ENCODE data around the gene PRAMEF20. TPM values are rescaled to one million over a fixed set of nuclear protein-coding genes. Genes with fewer than 3 reads are reported as not detected.

The PRAMEF20 gene
- total and polyA plus RNA-seq, 10 donors: 0.09 TPM; not detected in 9

DNA sequence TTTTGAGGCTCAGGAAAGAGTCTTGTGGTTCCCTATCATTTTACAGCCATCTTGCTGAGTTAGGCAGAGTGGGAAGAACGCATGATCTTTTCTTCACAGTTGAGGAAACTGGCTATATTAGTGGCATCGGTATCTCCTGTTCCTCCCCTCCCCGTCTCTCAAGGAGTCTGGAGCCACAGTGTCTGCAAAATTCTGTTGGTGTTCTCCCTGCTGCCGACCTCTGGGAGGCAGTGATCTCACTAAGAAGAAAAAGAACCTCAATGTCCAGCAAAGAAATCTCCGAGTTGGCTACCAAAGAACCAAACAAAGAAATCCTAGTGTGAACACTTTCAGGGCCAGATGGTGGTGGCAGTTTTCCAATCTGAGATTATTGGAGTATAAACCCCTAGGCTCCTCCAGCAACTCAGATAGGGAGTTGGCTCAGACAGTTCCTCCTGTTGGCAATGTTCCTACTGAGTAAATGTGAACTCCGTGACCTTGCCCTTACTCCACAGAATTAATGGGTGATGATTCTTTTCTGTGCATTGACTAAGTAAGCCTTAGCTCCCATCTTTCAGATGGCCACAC, 41.2 kb downstream of the PRAMEF20 start:
- Histone ChIP-seq H3K27ac (no peak overlapping the region), H3K9me3 (peaks cover 0 to 11% (median 0%) of the 10 kb centered on the region in 8 donors), H3K4me3 (no peak overlapping the region), H3K27me3 (replicated peaks in 1 of 7) (peaks cover 0 to 31% (median 0%) of the 10 kb centered on the region in 7 donors), H3K36me3 (no peaks in the 10 kb centered on the region), H3K4me1 (no peaks in the 10 kb centered on the region)
- intact Hi-C loops (cut with DNase I; ENCODE audit: low total_unique reads): no loop called here
- TF ChIP-seq POLR2A (IDR thresholded peaks at IDR 0.05): no peak
- 62 to 76% (median 74%) methylated on average over 6 of the region's 6 CpGs for WGBS, 5 donors
- DNase-seq: no peak

DNA sequence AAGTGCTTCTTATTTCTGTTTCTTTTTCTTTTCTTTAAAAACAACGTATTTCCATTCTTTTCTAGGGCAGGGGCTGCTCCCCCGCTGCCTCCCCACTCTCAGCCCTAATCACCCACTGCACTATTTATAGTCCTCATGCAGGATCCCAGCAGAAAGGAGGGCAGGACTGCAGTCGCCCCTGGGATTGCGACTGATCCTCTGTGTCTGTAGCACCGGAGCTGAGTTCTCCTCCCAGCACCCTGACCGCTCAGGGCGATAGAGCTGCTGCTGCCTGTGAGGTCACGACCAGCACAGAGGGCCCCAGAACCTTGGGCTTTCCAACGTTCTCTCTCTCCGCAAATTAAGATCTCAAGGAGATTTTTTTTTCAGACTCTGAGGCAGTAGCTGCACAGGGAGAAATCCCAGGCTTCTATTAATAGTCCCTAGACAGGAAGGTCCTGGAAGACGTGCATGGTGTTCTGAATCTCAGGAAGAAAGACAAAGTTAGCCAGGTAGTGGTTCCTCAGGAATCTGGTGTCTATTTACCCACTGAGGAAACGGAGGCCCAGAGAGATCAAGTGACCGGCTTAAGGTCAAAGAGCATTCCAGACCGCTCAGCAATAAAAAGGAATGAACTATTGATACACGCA, 46.8 kb downstream of the PRAMEF20 start:
- no peaks in the 10 kb centered on the region for H3K4me1 ChIP-seq
- H3K27me3 ChIP-seq (replicated peaks in 1 of 7): peaks cover 0 to 53% (median 0%) of the 10 kb centered on the region in 7 donors
- TF ChIP-seq, protein P1, sequence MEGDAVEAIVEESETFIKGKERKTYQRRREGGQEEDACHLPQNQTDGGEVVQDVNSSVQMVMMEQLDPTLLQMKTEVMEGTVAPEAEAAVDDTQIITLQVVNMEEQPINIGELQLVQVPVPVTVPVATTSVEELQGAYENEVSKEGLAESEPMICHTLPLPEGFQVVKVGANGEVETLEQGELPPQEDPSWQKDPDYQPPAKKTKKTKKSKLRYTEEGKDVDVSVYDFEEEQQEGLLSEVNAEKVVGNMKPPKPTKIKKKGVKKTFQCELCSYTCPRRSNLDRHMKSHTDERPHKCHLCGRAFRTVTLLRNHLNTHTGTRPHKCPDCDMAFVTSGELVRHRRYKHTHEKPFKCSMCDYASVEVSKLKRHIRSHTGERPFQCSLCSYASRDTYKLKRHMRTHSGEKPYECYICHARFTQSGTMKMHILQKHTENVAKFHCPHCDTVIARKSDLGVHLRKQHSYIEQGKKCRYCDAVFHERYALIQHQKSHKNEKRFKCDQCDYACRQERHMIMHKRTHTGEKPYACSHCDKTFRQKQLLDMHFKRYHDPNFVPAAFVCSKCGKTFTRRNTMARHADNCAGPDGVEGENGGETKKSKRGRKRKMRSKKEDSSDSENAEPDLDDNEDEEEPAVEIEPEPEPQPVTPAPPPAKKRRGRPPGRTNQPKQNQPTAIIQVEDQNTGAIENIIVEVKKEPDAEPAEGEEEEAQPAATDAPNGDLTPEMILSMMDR (IDR thresholded peaks at IDR 0.05 in 8 of 11, conservative IDR thresholded peaks at IDR 0.05 in 3 of 11): no peak
- TF ChIP-seq POLR2A (IDR thresholded peaks at IDR 0.05): no peak
- no peak for TF ChIP-seq POLR2AphosphoS5 (IDR thresholded peaks at IDR 0.05)
- H3K4me3 ChIP-seq: no peak overlapping the region
- no peak for DNase-seq
- WGBS, 5 donors: 60 to 76% (median 67%) methylated on average over 15 of the region's 15 CpGs
- no peak overlapping the region for H3K27ac ChIP-seq
- peaks cover 0 to 7% (median 0%) of the 10 kb centered on the region in 8 donors for H3K9me3 ChIP-seq
- intact Hi-C loops (cut with DNase I; ENCODE audit: low total_unique reads): no loop called here
- no peaks in the 10 kb centered on the region for H3K36me3 ChIP-seq

DNA sequence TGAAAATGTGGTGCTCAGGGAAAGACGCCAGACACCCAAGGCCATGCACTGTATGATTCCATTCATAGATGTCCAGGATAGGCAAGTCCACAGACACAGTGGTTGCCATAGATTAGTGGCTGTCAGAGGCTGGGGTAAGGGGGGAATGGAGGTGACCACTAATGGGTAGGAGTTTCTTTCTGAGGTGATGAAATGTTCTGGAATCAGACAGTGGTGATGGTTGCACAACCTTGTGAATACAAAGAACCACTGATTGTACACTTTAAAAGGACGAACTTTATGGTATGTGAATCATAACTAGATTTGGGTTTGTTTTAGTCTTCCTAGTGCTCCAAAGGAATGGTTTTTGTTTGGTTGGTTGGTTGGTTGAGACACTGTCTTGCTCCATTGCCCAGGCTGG, 51.7 kb downstream of the PRAMEF20 start:
- no peak overlapping the region for H3K27ac ChIP-seq
- no peaks in the 10 kb centered on the region for H3K4me1 ChIP-seq
- WGBS, 5 donors: 64 to 89% (median 77%) methylated on average over 2 of the region's 2 CpGs
- no peaks in the 10 kb centered on the region for H3K36me3 ChIP-seq
- no peaks in the 10 kb centered on the region for H3K9me3 ChIP-seq
- no peak for DNase-seq
- H3K27me3 ChIP-seq (replicated peaks in 1 of 7): peaks cover 0 to 51% (median 0%) of the 10 kb centered on the region in 7 donors
- TF ChIP-seq POLR2AphosphoS5 (IDR thresholded peaks at IDR 0.05): no peak
- TF ChIP-seq, protein P1 (IDR thresholded peaks at IDR 0.05 in 8 of 11, conservative IDR thresholded peaks at IDR 0.05 in 3 of 11): no peak
- TF ChIP-seq POLR2A (IDR thresholded peaks at IDR 0.05): no peak
- intact Hi-C loops (cut with DNase I; ENCODE audit: low total_unique reads): no loop called here
- no peak overlapping the region for H3K4me3 ChIP-seq

DNA sequence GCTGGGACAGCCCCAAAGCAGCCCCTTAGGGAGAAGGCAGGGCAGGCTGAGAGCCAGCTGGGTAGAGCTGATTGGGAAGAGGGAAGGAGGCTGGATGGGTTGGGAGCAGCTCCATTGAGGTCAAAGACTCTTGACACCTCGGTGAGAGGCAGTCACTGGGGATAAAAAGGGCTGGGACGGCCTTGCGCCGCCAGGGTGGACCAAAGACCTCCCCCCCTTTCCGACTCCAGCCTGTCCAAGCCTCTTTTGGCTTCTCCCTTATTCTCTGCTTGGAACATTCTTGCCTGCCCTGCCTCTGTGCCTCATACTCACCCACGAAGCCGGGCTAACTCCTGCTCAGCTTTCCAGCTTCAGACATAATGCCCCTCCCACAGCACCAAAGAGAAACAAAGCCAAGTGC, 52.4 kb downstream of the PRAMEF20 start:
- intact Hi-C loops (cut with DNase I; ENCODE audit: low total_unique reads): no loop called here
- H3K9me3 ChIP-seq: no peaks in the 10 kb centered on the region
- H3K4me3 ChIP-seq: no peak overlapping the region
- DNase-seq: no peak
- no peaks in the 10 kb centered on the region for H3K36me3 ChIP-seq
- H3K27me3 ChIP-seq (replicated peaks in 1 of 7): peaks cover 0 to 45% (median 0%) of the 10 kb centered on the region in 7 donors
- no peaks in the 10 kb centered on the region for H3K4me1 ChIP-seq
- no peak for TF ChIP-seq POLR2AphosphoS5 (IDR thresholded peaks at IDR 0.05)
- no peak for TF ChIP-seq POLR2A (IDR thresholded peaks at IDR 0.05)
- TF ChIP-seq, protein P1 (IDR thresholded peaks at IDR 0.05 in 8 of 11, conservative IDR thresholded peaks at IDR 0.05 in 3 of 11): no peak
- WGBS, 5 donors: 68 to 80% (median 76%) methylated on average over 6 to 7 of the region's 7 CpGs
- H3K27ac ChIP-seq: no peak overlapping the region

Measured in spleen (tissue), 11 donors.